ENCODE measurements around the gene COLEC11. TPM values are rescaled to one million over a fixed set of nuclear protein-coding genes. Genes with fewer than 3 reads are reported as not detected.

Gene COLEC11
- total and polyA plus RNA-seq, 2 of the 13 experiments (the other 11 are each of a cell fraction or from before 2014, with no cell fraction given), result 1.5 to 3.0 TPM

DNA sequence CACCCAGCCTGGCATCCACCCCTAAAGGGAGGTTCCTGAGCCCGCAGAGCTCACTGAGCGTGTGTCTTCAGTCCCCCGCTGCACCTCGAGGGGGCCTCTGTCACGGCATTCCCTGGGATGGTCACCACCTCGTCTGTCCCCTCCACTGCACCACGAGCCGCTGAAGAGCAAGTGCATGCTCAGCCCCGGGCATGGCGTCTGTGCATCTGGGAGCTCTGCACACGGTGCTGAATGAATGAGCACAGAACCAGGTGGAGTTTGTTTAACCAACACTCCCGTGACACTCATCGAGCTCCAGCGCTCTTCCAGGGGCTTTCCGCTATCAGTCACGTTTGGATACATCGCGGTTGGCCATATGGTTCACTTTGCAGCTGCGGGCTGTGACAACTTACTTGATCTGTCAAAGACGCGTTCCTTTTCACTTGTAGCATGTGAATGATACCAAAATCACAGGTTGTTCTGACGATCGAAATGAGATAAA, 72.3 kb downstream of the COLEC11 start:
- peaks cover 28% of the 10 kb centered on the region for H3K4me1 ChIP-seq (ENCODE audit: insufficient read depth, low read length)
- H4K20me1 ChIP-seq (ENCODE audit: insufficient read depth, low read length), result no peaks in the 10 kb centered on the region
- in situ Hi-C loops (cut with HindIII; ENCODE audit: extremely low pct_ligation_motif_present, low pct_unique_long_range_greater_than_20kb), result no loop called here
- no peak overlapping the region for H3K27ac ChIP-seq (ENCODE audit: extremely low read length, insufficient read depth, low read length)
- no TSS peak for BruUV-seq (replicated peaks)
- H3K27me3 ChIP-seq (ENCODE audit: control insufficient read depth in 1 of 2, insufficient read depth in 2 of 2, low read length in 2 of 2), result peaks cover 3 to 17% of the 10 kb centered on the region in 2 experiments; a peak in 3 of 5 replicates
- WGBS (ENCODE audit: low lambda C conversion rate), result 67% methylated on average over 23 of the region's 23 CpGs
- intact Hi-C loops (cut with micrococcal nuclease; ENCODE audit: unreplicated experiment), result no loop called here
- TF ChIP-seq, protein P1, sequence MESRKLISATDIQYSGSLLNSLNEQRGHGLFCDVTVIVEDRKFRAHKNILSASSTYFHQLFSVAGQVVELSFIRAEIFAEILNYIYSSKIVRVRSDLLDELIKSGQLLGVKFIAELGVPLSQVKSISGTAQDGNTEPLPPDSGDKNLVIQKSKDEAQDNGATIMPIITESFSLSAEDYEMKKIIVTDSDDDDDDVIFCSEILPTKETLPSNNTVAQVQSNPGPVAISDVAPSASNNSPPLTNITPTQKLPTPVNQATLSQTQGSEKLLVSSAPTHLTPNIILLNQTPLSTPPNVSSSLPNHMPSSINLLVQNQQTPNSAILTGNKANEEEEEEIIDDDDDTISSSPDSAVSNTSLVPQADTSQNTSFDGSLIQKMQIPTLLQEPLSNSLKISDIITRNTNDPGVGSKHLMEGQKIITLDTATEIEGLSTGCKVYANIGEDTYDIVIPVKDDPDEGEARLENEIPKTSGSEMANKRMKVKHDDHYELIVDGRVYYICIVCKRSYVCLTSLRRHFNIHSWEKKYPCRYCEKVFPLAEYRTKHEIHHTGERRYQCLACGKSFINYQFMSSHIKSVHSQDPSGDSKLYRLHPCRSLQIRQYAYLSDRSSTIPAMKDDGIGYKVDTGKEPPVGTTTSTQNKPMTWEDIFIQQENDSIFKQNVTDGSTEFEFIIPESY (CRISPR knock-in tag; IDR thresholded peaks at IDR 0.05), result peak; percentile 68; the same call in 1 of the 2 replicates
- TF ChIP-seq, protein P2, sequence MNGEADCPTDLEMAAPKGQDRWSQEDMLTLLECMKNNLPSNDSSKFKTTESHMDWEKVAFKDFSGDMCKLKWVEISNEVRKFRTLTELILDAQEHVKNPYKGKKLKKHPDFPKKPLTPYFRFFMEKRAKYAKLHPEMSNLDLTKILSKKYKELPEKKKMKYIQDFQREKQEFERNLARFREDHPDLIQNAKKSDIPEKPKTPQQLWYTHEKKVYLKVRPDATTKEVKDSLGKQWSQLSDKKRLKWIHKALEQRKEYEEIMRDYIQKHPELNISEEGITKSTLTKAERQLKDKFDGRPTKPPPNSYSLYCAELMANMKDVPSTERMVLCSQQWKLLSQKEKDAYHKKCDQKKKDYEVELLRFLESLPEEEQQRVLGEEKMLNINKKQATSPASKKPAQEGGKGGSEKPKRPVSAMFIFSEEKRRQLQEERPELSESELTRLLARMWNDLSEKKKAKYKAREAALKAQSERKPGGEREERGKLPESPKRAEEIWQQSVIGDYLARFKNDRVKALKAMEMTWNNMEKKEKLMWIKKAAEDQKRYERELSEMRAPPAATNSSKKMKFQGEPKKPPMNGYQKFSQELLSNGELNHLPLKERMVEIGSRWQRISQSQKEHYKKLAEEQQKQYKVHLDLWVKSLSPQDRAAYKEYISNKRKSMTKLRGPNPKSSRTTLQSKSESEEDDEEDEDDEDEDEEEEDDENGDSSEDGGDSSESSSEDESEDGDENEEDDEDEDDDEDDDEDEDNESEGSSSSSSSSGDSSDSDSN (CRISPR knock-in tag; IDR thresholded peaks at IDR 0.05), result no peak
- no peak overlapping the region for H3K4me2 ChIP-seq (ENCODE audit: low read depth, low read length)
- no peaks in the 10 kb centered on the region for H3K36me3 ChIP-seq (replicated peaks in 1 of 2; ENCODE audit: control insufficient read depth in 1 of 2, insufficient read depth in 2 of 2, low read length in 2 of 2)
- no peaks in the 10 kb centered on the region for H3K79me2 ChIP-seq (ENCODE audit: insufficient read depth, low read length)
- FAIRE-seq (no peak), DNase-seq (ENCODE audit: low spot score) (no peak), ATAC-seq (peak; percentile 52)
- H3K9ac ChIP-seq (ENCODE audit: insufficient read depth, low read depth, low read length), result no peak overlapping the region
- H3K4me3 ChIP-seq (replicated peaks in 1 of 3; ENCODE audit: insufficient read depth in 1 of 3, low read depth in 2 of 3, low read length in 3 of 3), result no peak overlapping the region
- H3K9me3 ChIP-seq (ENCODE audit: low read length), result no peaks in the 10 kb centered on the region
- ChIA-PET CTCF (ENCODE audit: low intra/inter-chr PET ratio, low total read pairs) (no interaction called here), POLR2A (no interaction called here)
- no peak overlapping the region for H2AFZ ChIP-seq (ENCODE audit: low read length)

DNA sequence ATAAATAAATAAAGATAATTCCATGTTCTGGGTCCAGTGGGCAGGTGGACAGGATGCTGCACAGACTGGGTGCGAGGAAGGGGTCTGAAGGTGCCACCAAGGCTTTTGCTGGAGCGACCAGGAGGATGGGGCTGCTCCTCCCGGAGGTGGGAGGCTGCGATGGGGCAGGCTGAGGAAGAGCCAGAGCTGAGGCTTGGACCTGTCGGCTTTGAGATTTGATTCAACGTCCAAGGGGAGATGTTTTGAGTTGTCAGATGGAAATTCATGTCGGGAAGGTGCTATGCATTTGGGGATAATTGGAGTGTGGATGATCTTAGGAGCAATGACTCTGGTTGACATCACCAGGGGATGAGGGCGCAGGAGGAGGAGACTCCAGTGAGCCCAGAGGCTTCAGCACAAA, 74.7 kb downstream of the COLEC11 start:
- Histone ChIP-seq H3K27me3 (ENCODE audit: control insufficient read depth in 1 of 2, insufficient read depth in 2 of 2, low read length in 2 of 2) (peaks cover 3 to 27% of the 10 kb centered on the region in 2 experiments; a peak in 3 of 5 replicates), H3K79me2 (ENCODE audit: insufficient read depth, low read length) (no peaks in the 10 kb centered on the region), H3K4me2 (ENCODE audit: low read depth, low read length) (no peak overlapping the region), H3K4me3 (replicated peaks in 1 of 3; ENCODE audit: insufficient read depth in 1 of 3, low read depth in 2 of 3, low read length in 3 of 3) (no peak overlapping the region), H3K9me3 (ENCODE audit: low read length) (no peaks in the 10 kb centered on the region), H3K36me3 (replicated peaks in 1 of 2; ENCODE audit: control insufficient read depth in 1 of 2, insufficient read depth in 2 of 2, low read length in 2 of 2) (no peaks in the 10 kb centered on the region), H3K9ac (ENCODE audit: insufficient read depth, low read depth, low read length) (no peak overlapping the region), H3K27ac (ENCODE audit: extremely low read length, insufficient read depth, low read length) (no peak overlapping the region), H3K4me1 (ENCODE audit: insufficient read depth, low read length) (peaks cover 18% of the 10 kb centered on the region), H2AFZ (ENCODE audit: low read length) (no peak overlapping the region), H4K20me1 (ENCODE audit: insufficient read depth, low read length) (no peaks in the 10 kb centered on the region)
- in situ Hi-C loops (cut with HindIII; ENCODE audit: extremely low pct_ligation_motif_present, low pct_unique_long_range_greater_than_20kb), result no loop called here
- FAIRE-seq (no peak), DNase-seq (ENCODE audit: low spot score) (no peak), ATAC-seq (no peak)
- intact Hi-C loops (cut with micrococcal nuclease; ENCODE audit: unreplicated experiment), result no loop called here
- BruUV-seq (replicated peaks), result no TSS peak
- ChIA-PET CTCF (ENCODE audit: low intra/inter-chr PET ratio, low total read pairs) (no interaction called here), POLR2A (no interaction called here)
- WGBS (ENCODE audit: low lambda C conversion rate), result 45% methylated on average over 8 of the region's 8 CpGs
- TF ChIP-seq ZSCAN31 (CRISPR knock-in tag; IDR thresholded peaks at IDR 0.05; ENCODE audit: low read depth) (no peak), KLF12 (CRISPR knock-in tag; IDR thresholded peaks at IDR 0.05; ENCODE audit: borderline replicate concordance) (no peak), ZNF451 (CRISPR knock-in tag; IDR thresholded peaks at IDR 0.05) (no peak), ZNF205 (CRISPR knock-in tag; IDR thresholded peaks at IDR 0.05) (no peak), ZNF207 (IDR thresholded peaks at IDR 0.05; ENCODE audit: borderline replicate concordance) (no peak), SRY (CRISPR knock-in tag; IDR thresholded peaks at IDR 0.05) (no peak), ZNF44 (CRISPR knock-in tag; IDR thresholded peaks at IDR 0.05) (no peak), THAP11 (CRISPR knock-in tag; IDR thresholded peaks at IDR 0.05) (no peak), FOSL1 (CRISPR knock-in tag; IDR thresholded peaks at IDR 0.05; ENCODE audit: borderline replicate concordance) (no peak)
- TF ChIP-seq, protein P3, sequence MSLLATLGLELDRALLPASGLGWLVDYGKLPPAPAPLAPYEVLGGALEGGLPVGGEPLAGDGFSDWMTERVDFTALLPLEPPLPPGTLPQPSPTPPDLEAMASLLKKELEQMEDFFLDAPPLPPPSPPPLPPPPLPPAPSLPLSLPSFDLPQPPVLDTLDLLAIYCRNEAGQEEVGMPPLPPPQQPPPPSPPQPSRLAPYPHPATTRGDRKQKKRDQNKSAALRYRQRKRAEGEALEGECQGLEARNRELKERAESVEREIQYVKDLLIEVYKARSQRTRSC (CRISPR knock-in tag; IDR thresholded peaks at IDR 0.05; ENCODE audit: low read depth), result no peak
- TF ChIP-seq, protein P4, sequence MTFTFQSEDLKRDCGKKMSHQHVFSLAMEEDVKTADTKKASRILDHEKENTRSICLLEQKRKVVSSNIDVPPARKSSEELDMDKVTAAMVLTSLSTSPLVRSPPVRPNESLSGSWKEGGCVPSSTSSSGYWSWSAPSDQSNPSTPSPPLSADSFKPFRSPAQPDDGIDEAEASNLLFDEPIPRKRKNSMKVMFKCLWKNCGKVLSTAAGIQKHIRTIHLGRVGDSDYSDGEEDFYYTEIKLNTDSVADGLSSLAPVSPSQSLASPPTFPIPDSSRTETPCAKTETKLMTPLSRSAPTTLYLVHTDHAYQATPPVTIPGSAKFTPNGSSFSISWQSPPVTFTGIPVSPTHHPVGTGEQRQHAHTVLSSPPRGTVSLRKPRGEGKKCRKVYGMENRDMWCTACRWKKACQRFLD (CRISPR knock-in tag; IDR thresholded peaks at IDR 0.05; ENCODE audit: borderline replicate concordance), result no peak
